ENCODE results near the gene SDK1. TPM values are rescaled to one million over a fixed set of nuclear protein-coding genes. Genes with fewer than 3 reads are reported as not detected.

SDK1 gene
- polyA plus RNA-seq, 2 of the 4 experiments (the other 2 are of a cell fraction) = 0.12 to 0.28 TPM

DNA sequence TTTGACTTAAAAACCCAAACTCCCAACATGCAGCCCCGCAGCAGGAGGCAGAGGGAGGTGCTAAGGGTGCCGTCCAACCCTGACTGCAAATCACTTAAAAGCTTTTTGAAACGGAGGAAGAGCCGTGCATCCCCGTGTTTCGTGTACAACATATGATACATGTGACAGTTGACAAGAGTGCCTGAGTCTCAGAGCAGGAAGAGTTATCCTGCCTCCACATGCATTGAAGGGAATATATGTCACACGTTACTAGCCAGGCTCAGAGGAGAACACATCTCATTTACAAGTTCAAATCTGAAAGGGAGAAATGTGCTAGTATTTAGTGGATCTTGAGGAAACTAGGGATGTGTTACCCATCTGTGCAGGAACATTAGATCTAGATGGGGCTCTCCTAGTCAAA is 69.9 kb downstream of the SDK1 start:
- H3K27ac ChIP-seq = no peak overlapping the region
- H3K4me2 ChIP-seq = no peak overlapping the region
- WGBS (ENCODE audit: missing lambda C conversion rate) = 41% methylated on average over 7 of the region's 7 CpGs
- TF ChIP-seq NPAS2 (CRISPR knock-in tag; IDR thresholded peaks at IDR 0.05; ENCODE audit: borderline replicate concordance) (no peak), JUN (IDR thresholded peaks at IDR 0.05) (no peak), CBX2 (IDR thresholded peaks at IDR 0.05; ENCODE audit: borderline replicate concordance, low read depth) (no peak), ESRRA (IDR thresholded peaks at IDR 0.05; ENCODE audit: borderline replicate concordance, low read length) (no peak), JUNB (IDR thresholded peaks at IDR 0.05) (no peak), ZSCAN20 (CRISPR knock-in tag; IDR thresholded peaks at IDR 0.05) (no peak), POLR2A (IDR thresholded peaks at IDR 0.05; ENCODE audit: low read length) (no peak), TFCP2L1 (CRISPR knock-in tag; IDR thresholded peaks at IDR 0.05) (no peak), HOXA7 (CRISPR knock-in tag; IDR thresholded peaks at IDR 0.05) (no peak), POLR2AphosphoS2 (conservative IDR thresholded peaks at IDR 0.05; ENCODE audit: low read length) (no peak), NR3C1 (IDR thresholded peaks at IDR 0.05) (no peak), HEYL (CRISPR knock-in tag; IDR thresholded peaks at IDR 0.05) (no peak), GATA3 (IDR thresholded peaks at IDR 0.05; ENCODE audit: borderline replicate concordance) (no peak)
- TF ChIP-seq, protein P1, sequence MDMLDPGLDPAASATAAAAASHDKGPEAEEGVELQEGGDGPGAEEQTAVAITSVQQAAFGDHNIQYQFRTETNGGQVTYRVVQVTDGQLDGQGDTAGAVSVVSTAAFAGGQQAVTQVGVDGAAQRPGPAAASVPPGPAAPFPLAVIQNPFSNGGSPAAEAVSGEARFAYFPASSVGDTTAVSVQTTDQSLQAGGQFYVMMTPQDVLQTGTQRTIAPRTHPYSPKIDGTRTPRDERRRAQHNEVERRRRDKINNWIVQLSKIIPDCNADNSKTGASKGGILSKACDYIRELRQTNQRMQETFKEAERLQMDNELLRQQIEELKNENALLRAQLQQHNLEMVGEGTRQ (IDR thresholded peaks at IDR 0.05) = no peak
- TF ChIP-seq, protein P2, sequence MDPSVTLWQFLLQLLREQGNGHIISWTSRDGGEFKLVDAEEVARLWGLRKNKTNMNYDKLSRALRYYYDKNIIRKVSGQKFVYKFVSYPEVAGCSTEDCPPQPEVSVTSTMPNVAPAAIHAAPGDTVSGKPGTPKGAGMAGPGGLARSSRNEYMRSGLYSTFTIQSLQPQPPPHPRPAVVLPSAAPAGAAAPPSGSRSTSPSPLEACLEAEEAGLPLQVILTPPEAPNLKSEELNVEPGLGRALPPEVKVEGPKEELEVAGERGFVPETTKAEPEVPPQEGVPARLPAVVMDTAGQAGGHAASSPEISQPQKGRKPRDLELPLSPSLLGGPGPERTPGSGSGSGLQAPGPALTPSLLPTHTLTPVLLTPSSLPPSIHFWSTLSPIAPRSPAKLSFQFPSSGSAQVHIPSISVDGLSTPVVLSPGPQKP (IDR thresholded peaks at IDR 0.05; ENCODE audit: low read depth, low read length) = no peak
- ChIA-PET POLR2A (no interaction called here), CTCF (no interaction called here)
- ATAC-seq = 0 out of 6 replicates have a peak, but pooled peaks of 1 of the 2 experiments have one; percentile 19
- H3K4me3 ChIP-seq = no peak overlapping the region
- H3K9me3 ChIP-seq = no peaks in the 10 kb centered on the region
- no peak for DNase-seq (ENCODE audit: low read depth in 1 of 2, low spot score in 1 of 2)
- H3K4me1 ChIP-seq = no peaks in the 10 kb centered on the region
- FAIRE-seq = no peak

DNA sequence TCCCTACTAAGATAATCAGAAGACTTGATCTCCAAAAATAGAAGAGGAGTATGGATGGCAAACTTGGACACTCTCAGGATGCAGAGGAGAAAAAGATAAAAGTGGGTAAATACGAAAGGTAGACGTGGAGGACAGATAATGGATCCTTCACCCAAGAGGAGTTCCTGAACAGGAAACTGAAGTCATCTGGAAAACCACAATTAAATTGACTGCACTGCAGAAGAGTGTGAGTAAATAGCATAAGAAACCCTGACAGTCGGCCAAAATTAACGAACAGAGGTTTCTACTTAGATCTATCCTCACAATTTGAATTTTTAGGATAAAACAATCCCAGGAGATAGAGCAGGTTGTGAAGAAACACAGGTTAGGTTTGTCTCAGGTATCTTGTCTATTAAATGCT is 70.5 kb downstream of the SDK1 start:
- ATAC-seq (no peak), DNase-seq (ENCODE audit: low read depth in 1 of 2, low spot score in 1 of 2) (no peak), FAIRE-seq (no peak)
- WGBS (ENCODE audit: missing lambda C conversion rate) = 9% methylated on average over 4 of the region's 4 CpGs
- H3K4me2 ChIP-seq = no peak overlapping the region
- CTCF ChIA-PET = interaction anchor here (0.7 kb wide), 1 partner anchor 484 kb away, joined by 3 read pairs; no protein-coding TSS in a partner anchor
- no peaks in the 10 kb centered on the region for H3K9me3 ChIP-seq
- POLR2A ChIA-PET = no interaction called here
- no peak for TF ChIP-seq MAFK (IDR thresholded peaks at IDR 0.05; ENCODE audit: partially characterized antibody)
- TF ChIP-seq KDM1A (IDR thresholded peaks at IDR 0.05; ENCODE audit: low read depth) = no peak
- no peak for TF ChIP-seq ESRRA (IDR thresholded peaks at IDR 0.05; ENCODE audit: borderline replicate concordance, low read length)
- TF ChIP-seq EHF (CRISPR knock-in tag; IDR thresholded peaks at IDR 0.05) = no peak
- TF ChIP-seq PHF8 (IDR thresholded peaks at IDR 0.05; ENCODE audit: borderline replicate concordance, low read depth) = no peak
- no peak for TF ChIP-seq HDAC2 (IDR thresholded peaks at IDR 0.05)
- H3K4me1 ChIP-seq = no peaks in the 10 kb centered on the region
- no peak overlapping the region for H3K4me3 ChIP-seq
- no peak overlapping the region for H3K27ac ChIP-seq

DNA sequence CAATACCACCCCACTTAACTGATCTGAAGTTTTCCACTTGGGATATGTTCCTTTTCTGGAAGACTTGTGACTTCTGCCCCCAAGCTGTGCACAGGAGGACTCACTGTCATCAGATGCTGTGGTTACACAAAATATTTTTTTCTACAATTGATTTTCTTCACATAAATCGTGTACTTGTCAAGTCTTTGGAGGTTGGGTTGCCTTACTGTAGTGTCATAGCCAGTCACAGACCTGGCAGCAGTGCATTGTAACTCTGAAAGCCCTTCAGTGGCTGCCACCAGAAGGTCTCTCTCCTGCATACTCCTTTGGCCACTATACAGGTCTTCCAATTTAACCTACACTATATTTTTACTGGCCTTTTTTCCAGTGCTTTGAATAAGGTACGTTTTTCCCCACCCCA is 73.2 kb downstream of the SDK1 start:
- no peak for FAIRE-seq
- no peak for ATAC-seq
- H3K4me2 ChIP-seq = no peak overlapping the region
- H3K27ac ChIP-seq = no peak overlapping the region
- no peak overlapping the region for H3K4me3 ChIP-seq
- WGBS (ENCODE audit: missing lambda C conversion rate) = 3% methylated on average over 2 of the region's 2 CpGs
- POLR2A ChIA-PET = no interaction called here
- DNase-seq (ENCODE audit: low read depth in 1 of 2, low spot score in 1 of 2) = no peak
- CTCF ChIA-PET = no interaction called here
- TF ChIP-seq HEYL (CRISPR knock-in tag; IDR thresholded peaks at IDR 0.05) (no peak), HOXB13 (CRISPR knock-in tag; IDR thresholded peaks at IDR 0.05; ENCODE audit: low read depth) (no peak)
- no peaks in the 10 kb centered on the region for H3K9me3 ChIP-seq
- H3K4me1 ChIP-seq = no peaks in the 10 kb centered on the region

Measured in A549 (cell line).